HFFc6 (cell line): Measurements from ENCODE around the gene SGCG. TPM values are rescaled to one million over a fixed set of nuclear protein-coding genes. Genes with fewer than 3 reads are reported as not detected.
"Not testable (repeated sequence)": the region's sequence is repeated elsewhere in the genome, so short reads cannot be mapped to it uniquely, and the experiment has no call there.

Experiments used
- DNase-seq: peaks from one replicate; pipeline ENCODE4 v3.0.0-alpha.2; 2018
- H3K27ac Mint-ChIP-seq: 2 replicates; pipeline ENCODE4 v1.8.0; 2020; ENCODE audit warnings: mild to moderate bottlenecking, mixed read lengths
- H3K27me3 Mint-ChIP-seq: 2 replicates; pipeline ENCODE4 v1.8.0; 2021; ENCODE audit warnings: mild to moderate bottlenecking, moderate library complexity, mixed read lengths; ENCODE audit not compliant: insufficient read depth
- H3K36me3 Mint-ChIP-seq: 2 replicates; pipeline ENCODE4 v1.8.0; 2021; ENCODE audit warnings: low read depth, mixed read lengths
- H3K4me1 Mint-ChIP-seq: 2 replicates; pipeline ENCODE4 v1.8.0; 2020; ENCODE audit warnings: low read depth, mixed read lengths
- H3K4me3 Mint-ChIP-seq: 2 replicates; pipeline ENCODE4 v1.8.0; 2020; ENCODE audit warnings: mild to moderate bottlenecking, moderate library complexity, mixed read lengths
- H3K9me3 Mint-ChIP-seq: 2 replicates; pipeline ENCODE4 v1.8.0; 2020; ENCODE audit warnings: mild to moderate bottlenecking, mixed read lengths
- CTCF ChIP-seq: fragments of 200-600 bp; sonication (generic); IDR thresholded peaks from 2 replicates; pipeline ENCODE4 v1.5.0; 2021; ENCODE audit warnings: antibody characterized with exemption, mild to moderate bottlenecking
- total RNA-seq, 6 experiments: library from RNA; stranded (reverse); fragmentation: NEBNext Ultra II Directional; extraction: Animal tissue kit (Norgen Biotek cat#: 25700); gene quantifications; 2 replicates in 1 of 6; 3 replicates in 5 of 6; pipeline ENCODE4 v1.2.3, GENCODE V29; 2021

Gene SGCG
- total RNA-seq, 6 experiments from 2014 or later, result not detected

GRCh38 chr13:23212671-23213070 lies 31.9 kb downstream of the SGCG start:
- Mint-ChIP-seq H3K36me3 (no peaks in the 10 kb centered on the region), H3K4me1 (no peaks in the 10 kb centered on the region), H3K27me3 (peaks cover 3% of the 10 kb centered on the region), H3K4me3 (no peak overlapping the region), H3K27ac (no peak overlapping the region), H3K9me3 (no peaks in the 10 kb centered on the region)
- TF ChIP-seq CTCF, result no peak
- DNase-seq, result no peak

DNA sequence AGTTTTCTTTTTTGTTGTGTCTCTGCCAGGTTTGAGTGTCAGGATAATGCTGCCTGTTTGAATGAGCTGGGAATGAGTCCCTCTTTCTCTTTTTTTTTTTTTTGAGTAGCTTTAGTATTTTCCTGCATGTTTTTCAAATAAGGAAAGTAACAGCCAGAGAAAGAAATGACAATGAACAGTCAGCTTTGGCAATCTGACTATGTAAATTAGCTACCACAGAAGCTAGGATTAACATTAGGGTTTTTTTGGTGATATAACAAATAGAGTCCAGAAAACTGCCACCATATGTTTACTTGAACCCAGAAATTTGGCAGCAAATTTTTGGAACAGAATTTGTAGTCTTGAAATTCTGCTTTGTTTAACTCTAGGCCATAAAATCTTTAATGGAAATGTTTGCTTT lies 50.5 kb downstream of the SGCG start:
- Mint-ChIP-seq H3K27me3 (peaks cover 1% of the 10 kb centered on the region), H3K9me3 (no peaks in the 10 kb centered on the region), H3K4me3 (no peak overlapping the region), H3K4me1 (no peaks in the 10 kb centered on the region), H3K36me3 (no peaks in the 10 kb centered on the region), H3K27ac (no peak overlapping the region)
- no peak for DNase-seq
- TF ChIP-seq CTCF, result no peak

- no peak for DNase-seq
- no peak overlapping the region for H3K4me3 Mint-ChIP-seq
- H3K4me1 Mint-ChIP-seq, result no peaks in the 10 kb centered on the region
- TF ChIP-seq CTCF, result no peak
- H3K36me3 Mint-ChIP-seq, result no peaks in the 10 kb centered on the region
- no peaks in the 10 kb centered on the region for H3K9me3 Mint-ChIP-seq
- H3K27ac Mint-ChIP-seq, result no peak overlapping the region
- H3K27me3 Mint-ChIP-seq, result no peaks in the 10 kb centered on the region; the same call in 1 of the 2 replicates
These were observed 55.2 kb downstream of the SGCG start for GRCh38 chr13:23235994-23236393.

DNA sequence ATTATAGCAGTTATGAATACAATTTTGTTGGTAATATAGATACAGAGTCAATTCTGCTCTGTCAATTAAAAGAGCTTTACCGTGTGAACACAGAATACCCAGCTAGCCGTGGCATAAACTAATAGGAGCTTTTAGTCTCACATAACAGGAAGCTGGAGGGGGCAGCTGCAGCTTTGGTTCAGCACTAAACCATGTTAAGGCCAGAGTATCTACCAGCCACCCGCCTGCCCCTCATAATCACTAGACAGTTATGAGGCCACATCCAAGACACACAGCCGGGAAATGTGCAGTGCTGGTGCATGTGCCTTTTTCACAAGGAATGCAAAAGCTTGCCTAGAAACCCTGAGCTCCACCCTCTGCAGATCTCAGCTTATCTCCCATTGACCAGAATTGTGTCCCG lies 62.3 kb downstream of the SGCG start:
- no peak for TF ChIP-seq CTCF
- H3K27me3 Mint-ChIP-seq, result peaks cover 2% of the 10 kb centered on the region
- H3K27ac Mint-ChIP-seq, result no peak overlapping the region
- DNase-seq, result no peak
- H3K9me3 Mint-ChIP-seq, result no peaks in the 10 kb centered on the region
- H3K4me3 Mint-ChIP-seq, result no peak overlapping the region
- no peaks in the 10 kb centered on the region for H3K36me3 Mint-ChIP-seq
- no peaks in the 10 kb centered on the region for H3K4me1 Mint-ChIP-seq

DNA sequence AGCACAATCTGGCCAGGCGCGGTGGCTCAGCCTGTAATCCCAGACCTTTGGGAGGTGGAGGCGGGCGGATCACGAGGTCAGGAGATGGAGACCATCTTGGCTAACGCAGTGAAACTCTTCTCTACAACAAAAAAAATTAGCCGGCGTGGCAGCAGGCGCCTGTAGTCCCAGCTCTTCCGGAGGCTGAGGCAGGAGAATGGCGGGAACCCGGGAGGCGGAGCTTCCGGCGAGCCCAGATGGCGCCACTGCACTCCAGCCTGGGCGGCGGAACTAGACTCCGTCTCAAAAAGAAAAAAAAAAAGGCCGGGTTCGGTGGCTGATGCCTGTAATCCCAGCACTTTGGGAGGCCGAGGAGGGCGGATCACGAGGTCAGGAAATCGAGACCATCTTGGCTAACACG lies 67.6 kb downstream of the SGCG start:
- H3K36me3 Mint-ChIP-seq, H3K27ac Mint-ChIP-seq, H3K27me3 Mint-ChIP-seq, H3K4me1 Mint-ChIP-seq, DNase-seq, H3K9me3 Mint-ChIP-seq, H3K4me3 Mint-ChIP-seq: not testable (repeated sequence)

GRCh38 chr13:23254506-23254905 lies 73.7 kb downstream of the SGCG start:
- H3K4me3 Mint-ChIP-seq, result no peak overlapping the region
- no peaks in the 10 kb centered on the region for H3K4me1 Mint-ChIP-seq

More at GRCh38 chr13:23254506-23254905, 73.7 kb downstream of the SGCG start:
- Mint-ChIP-seq H3K27ac (no peak overlapping the region), H3K27me3 (no peaks in the 10 kb centered on the region), H3K9me3 (peaks cover 4% of the 10 kb centered on the region; the same call in 1 of the 2 replicates), H3K36me3 (no peaks in the 10 kb centered on the region)
- TF ChIP-seq CTCF, result no peak
- DNase-seq, result no peak
